GM19351 (cell line): Measurements from ENCODE around the gene HSPBP1.
"Not testable (repeated sequence)": the region's sequence is repeated elsewhere in the genome, so short reads cannot be mapped to it uniquely, and the experiment has no call there.

Experiments
- ATAC-seq: cut with Tn5 transposase; IDR thresholded peaks from one replicate; pipeline ENCODE4 v1.9.1; 2021; ENCODE audit warnings: mild to moderate bottlenecking, moderate library complexity; ENCODE audit not compliant: unreplicated experiment

HSPBP1 gene

GRCh38 chr19:55241143-55241934, 38.6 kb downstream of the HSPBP1 start:
- ATAC-seq, result no peak

- no peak for ATAC-seq
These were observed 39.2 kb downstream of the HSPBP1 start for GRCh38 chr19:55240713-55241020.

GRCh38 chr19:55239004-55239403, 40.9 kb downstream of the HSPBP1 start:
- no peak for ATAC-seq

GRCh38 chr19:55238030-55238429, 41.9 kb downstream of the HSPBP1 start:
- no peak for ATAC-seq

- no peak for ATAC-seq
These were observed 46.9 kb downstream of the HSPBP1 start for GRCh38 chr19:55232986-55233385.

GRCh38 chr19:55232286-55232602, 47.7 kb downstream of the HSPBP1 start:
- no peak for ATAC-seq

- ATAC-seq, result no peak
These were observed 48.3 kb downstream of the HSPBP1 start for GRCh38 chr19:55231391-55232285.

GRCh38 chr19:55230780-55231179, 49.1 kb downstream of the HSPBP1 start:
- no peak for ATAC-seq

- no peak for ATAC-seq
These were observed 49.6 kb downstream of the HSPBP1 start for GRCh38 chr19:55230329-55230728.

- no peak for ATAC-seq
These were observed 50.1 kb downstream of the HSPBP1 start for GRCh38 chr19:55229789-55230182.

- ATAC-seq, result no peak
These were observed 50.6 kb downstream of the HSPBP1 start for GRCh38 chr19:55229145-55229788.

- ATAC-seq, result no peak
These were observed 51.4 kb downstream of the HSPBP1 start, which contains the start of gene TMEM86B for GRCh38 chr19:55228403-55229031. TSS of gene TMEM86B (minus strand) at chr19:55228763. CDS start at chr19:55228741, 22 bp downstream.

- ATAC-seq, result no peak
These were observed 51.9 kb downstream of the HSPBP1 start for GRCh38 chr19:55228015-55228391.

GRCh38 chr19:55227241-55228014, 52.5 kb downstream of the HSPBP1 start:
- ATAC-seq, result no peak

- no peak for ATAC-seq
These were observed 53.1 kb downstream of the HSPBP1 start for GRCh38 chr19:55226788-55227187.

- ATAC-seq, result no peak
These were observed 53.6 kb downstream of the HSPBP1 start for GRCh38 chr19:55226273-55226672.

GRCh38 chr19:55225415-55225958, 54.4 kb downstream of the HSPBP1 start:
- no peak for ATAC-seq

GRCh38 chr19:55224679-55225414, 55.1 kb downstream of the HSPBP1 start:
- ATAC-seq, result not testable (repeated sequence)

GRCh38 chr19:55224038-55224665, 55.8 kb downstream of the HSPBP1 start:
- no peak for ATAC-seq
